GM19238 (cell line): ENCODE data around the gene EPYC.

Experiments used
- DNase-seq: peaks from one replicate; pipeline ENCODE4 v3.0.0; 2011; ENCODE audit warnings: low spot score; ENCODE audit not compliant: insufficient read length

EPYC gene

GRCh38 chr12:90958347-90958746 is 46.4 kb downstream of the EPYC start:
- DNase-seq, result no peak

DNA sequence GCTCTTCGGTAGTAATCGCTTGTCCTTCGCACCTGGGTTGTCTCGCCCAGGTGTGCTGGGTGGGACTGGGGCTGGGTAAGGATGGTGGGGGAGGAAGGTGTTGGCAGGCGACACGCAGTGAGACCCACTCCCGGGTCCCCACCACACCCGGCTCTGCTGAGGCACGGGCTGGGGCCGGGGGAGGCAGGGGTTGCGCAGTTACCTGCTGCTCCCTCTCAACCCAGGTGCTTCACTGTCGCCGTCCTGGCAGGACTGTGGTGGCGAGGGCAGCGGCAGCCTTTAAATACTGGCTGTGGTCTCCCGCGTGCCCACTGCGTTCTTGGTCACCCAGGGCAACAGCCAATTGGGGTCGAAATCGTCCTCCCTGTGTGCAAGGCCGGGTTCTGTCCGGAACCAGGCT is 49.9 kb downstream of the EPYC start, which contains the start of gene CCER1:
Gene CCER1, minus strand, starts transcription at position 256 of the 400 bp plus-strand sequence. CDS start 434 bp downstream, outside the sequence.
- no peak for DNase-seq

- DNase-seq, result no peak
Measured at GRCh38 chr12:90954428-90954827, 50.3 kb downstream of the EPYC start.

DNA sequence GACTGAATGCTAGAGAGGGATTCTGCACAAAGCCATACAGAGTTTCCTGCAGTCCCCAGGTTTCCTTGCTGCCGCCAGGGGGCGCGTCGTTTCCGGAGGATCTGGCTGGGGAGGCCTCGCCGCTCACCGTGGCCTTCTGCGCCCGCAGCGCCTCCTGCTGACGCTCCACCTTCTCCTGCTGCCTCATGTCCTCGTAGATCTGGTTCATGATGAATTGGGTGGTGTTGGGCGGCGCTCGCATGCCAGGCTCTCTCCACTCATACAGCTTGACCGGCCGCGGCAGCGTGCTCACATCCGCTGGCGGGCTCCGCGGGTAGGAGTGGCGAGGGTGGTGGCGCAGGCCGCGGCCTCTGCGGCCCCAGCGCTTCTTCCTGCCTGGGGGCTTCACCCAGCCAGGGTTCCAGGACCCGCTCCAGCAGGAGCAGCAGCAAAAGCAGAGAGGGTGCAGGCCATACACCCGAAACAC is 50.8 kb downstream of the EPYC start:
- DNase-seq, result no peak

DNA sequence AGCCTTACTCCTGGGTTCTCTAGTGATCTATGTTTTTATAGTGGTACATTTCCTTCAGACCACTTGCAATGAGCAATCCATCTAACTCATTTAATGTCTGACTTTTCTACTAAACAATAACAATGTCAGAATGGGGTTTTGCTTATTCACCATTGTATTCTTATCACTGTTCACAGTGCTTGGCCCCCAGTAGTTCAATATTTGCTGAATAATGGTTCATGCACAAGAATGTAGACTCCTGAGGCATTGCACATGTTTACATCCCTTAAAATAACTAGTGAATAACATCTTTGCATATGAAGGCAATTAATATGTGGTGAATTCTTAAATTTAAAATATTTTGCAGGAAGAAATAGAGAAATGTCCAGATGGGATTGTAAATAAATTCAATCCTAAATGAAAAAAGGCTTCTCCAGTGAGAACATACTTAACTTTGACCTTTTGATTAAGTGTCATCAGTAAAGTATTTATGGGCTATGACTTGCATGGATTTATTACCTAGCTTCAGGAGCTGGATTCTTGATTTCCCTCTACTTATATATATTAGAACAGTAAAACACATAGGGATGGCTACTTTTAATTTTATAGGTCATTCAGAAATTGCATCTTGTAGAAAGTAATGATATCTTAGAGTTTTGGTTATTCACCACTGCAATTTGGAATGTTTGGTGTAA is 53.2 kb downstream of the EPYC start:
- no peak for DNase-seq

- no peak for DNase-seq
Measured at GRCh38 chr12:90947869-90948268, 56.9 kb downstream of the EPYC start.

DNA sequence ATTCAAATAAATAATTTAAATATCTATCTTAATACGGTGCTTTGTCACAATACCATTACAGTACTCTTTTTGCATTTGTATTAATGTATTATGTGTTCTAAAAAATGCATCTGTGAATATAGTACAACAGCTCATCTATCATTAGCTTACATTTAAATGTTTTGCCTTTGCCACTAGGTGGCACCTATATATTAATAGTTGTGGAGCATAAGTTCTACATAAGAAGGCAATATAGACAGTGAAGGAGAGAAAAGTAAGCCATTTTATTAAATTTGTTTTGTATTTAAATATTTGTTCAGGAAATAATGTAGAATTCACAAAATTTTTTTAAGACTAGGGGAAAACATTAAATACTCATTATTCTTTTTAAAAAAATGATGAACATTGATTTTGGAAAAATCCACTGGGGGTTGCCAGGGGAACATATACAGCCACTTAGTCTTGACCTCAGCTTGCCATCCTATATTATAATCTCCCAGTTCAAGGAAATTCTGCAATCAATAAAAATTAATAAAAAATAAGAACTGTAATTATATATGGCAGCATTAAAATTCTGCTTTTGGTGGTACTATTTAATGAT is 59.6 kb downstream of the EPYC start:
- DNase-seq, result no peak

- no peak for DNase-seq
Measured at GRCh38 chr12:90943255-90943654, 61.5 kb downstream of the EPYC start.

DNA sequence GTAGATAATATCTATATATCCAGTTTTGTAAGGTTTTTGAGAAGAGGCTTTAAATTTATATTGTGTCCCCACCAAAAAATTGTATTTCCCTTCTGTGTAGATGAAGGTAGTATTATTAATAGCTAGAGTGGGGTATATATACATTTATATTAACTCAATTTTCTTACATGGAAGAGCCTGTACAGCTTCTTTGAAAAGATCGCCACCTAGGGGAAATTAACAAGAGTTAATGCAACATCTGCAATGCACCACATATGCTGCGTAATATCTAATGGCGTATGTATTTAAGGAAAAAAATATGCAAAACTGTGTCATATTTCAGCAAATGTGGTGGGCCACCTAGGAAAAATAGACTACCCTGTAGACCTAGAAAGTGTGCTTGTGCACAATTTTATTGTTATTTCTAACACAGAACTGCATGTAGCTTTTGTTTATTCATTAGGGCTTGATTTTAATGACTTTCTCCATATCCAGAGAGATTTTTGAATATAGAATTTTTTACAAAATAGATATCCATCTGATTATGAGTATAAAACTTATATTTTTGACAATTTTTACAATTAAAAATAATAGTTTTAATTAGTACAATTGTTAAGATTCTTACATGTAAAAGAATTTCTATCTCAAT is 63.8 kb downstream of the EPYC start:
- no peak for DNase-seq

DNA sequence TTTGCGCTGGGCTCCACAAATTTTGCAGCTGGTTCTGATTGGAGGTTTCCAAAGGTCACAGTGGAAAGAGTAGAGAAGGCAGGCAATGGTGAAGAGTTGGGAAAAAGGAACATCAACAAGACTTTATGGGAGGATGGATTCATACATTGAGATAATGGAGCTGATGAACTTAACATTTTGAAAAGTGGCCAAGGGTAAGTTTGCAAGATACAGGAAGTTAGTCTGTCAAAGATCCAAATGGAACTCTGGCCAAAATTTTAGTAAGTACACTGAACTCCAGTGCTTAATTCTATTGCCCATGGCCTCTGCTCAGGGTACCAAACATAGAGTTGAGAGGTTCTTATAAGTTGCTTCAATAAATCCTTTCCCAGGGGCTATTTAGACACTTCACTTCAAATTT is 65.4 kb downstream of the EPYC start:
- DNase-seq, result no peak

GRCh38 chr12:90938451-90938850 is 66.3 kb downstream of the EPYC start:
- DNase-seq, result no peak

DNA sequence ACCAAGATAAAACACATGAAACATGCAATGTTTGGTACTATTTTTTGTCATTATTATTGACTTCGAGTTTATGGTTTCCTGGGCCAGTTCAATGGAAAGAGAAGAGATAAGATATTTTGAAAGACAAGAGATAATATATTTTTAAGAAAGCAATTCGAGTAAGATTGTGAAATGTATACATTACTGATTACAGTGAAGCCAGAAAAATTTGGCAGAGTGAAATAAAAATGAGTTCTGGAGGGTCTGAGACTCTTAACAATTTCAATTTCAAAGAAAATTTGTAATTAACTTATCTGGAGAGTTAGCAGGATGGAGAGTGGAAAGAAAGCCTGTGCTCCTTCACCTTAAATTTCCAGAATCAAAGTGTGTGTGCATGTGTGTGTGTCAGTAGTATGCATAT is 67.1 kb downstream of the EPYC start:
- no peak for DNase-seq

GRCh38 chr12:90936230-90937005 is 68.4 kb downstream of the EPYC start:
- no peak for DNase-seq

DNA sequence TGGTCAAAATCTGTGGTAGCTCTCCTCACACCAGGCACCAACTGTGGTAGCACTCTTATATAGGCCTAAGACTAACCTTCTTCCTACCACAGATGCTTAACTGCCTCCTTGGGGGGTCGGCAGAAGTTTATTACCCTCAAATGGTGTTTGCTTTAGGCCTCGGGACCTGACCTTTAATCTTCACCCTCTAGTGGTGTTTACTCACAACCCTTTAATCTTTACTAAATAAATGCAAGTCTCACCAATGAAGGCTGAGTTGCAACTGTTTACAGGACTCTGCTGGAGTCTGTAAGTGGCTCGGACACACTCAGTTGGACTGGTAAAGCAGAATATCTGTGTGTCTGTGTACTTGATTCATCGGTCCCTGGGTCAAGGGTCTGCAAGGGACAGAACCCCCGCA is 79.2 kb downstream of the EPYC start:
- DNase-seq, result no peak

GRCh38 chr12:90924406-90924805 is 80.4 kb downstream of the EPYC start:
- no peak for DNase-seq

- no peak for DNase-seq
Measured at GRCh38 chr12:90922145-90922627, 82.6 kb downstream of the EPYC start.

DNA sequence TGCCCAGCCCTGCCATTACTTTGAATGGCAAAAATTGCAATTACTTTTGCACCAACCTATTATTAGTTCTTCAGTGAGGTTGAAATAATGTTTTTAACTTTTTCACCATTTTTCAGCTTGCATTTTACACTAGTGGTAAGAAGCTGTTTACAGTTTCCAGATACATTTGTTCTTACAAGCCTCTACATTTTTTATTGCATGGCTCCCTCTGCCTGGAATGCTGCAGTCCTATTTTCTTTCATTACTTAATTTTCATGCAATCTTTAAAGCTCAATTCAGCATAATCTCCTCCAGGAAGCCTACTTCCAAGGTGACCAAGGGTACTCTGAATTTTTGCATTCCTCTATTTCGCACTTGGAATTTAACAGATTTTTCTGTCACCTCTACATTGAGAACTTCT is 83.2 kb downstream of the EPYC start:
- no peak for DNase-seq

DNA sequence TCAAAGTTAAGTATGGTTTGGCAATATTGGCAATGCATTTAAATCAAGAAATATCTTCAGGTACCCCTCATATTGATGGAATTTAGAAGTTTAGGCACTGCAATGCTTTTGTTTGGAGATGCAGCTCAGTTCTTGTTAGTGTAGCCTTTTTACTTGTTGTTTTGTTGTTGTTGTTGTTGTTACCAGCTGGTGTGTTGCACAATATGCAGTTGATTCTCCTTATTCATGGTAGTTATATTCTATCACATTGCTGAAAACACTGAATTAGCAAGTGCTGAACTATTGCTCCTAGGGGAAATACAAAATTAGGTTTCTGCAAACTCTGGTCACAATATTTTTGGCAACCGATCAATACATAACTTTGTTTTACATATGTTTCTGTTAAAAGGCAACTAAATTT is 84.5 kb downstream of the EPYC start:
- DNase-seq, result no peak

- no peak for DNase-seq
Measured at GRCh38 chr12:90917431-90917830, 87.3 kb downstream of the EPYC start.

DNA sequence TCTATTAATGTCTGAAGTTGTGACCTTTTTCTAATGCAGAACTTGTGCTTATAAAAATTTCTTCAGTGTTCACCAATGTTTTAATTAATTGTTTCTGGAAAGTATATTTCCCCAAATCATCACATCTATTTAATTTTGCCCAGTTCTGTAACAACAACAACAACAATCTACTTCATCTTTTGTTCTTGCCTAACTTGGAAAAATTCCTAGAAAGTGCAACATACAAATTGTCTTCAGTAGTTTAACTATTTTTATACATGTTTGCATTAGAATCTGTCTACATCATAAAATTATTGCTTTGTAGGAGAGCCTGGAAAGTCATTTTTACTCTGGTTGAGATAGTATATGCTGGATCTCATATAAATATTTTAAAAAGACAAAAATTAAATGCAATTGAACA is 88.3 kb downstream of the EPYC start:
- no peak for DNase-seq

GRCh38 chr12:90915353-90915752 is 89.4 kb downstream of the EPYC start:
- no peak for DNase-seq
